ENCODE measurements around the gene TCEA2. TPM values are rescaled to one million over a fixed set of nuclear protein-coding genes. Genes with fewer than 3 reads are reported as not detected.
A peak's percentile ranks its signal among the peaks of the same experiment; 100 is the strongest.

Gene TCEA2
- total and polyA plus RNA-seq, 2 of the 13 experiments (the other 11 are each of a cell fraction or from before 2014, with no cell fraction given) = 28.1 to 33.7 TPM

- no peak for TF ChIP-seq SKIL (CRISPR knock-in tag; IDR thresholded peaks at IDR 0.05; ENCODE audit: borderline replicate concordance)
- TF ChIP-seq THYN1 (CRISPR knock-in tag; IDR thresholded peaks at IDR 0.05; ENCODE audit: borderline replicate concordance, low read depth) = no peak
- TF ChIP-seq ZNF646 (CRISPR knock-in tag; IDR thresholded peaks at IDR 0.05) = no peak
- TF ChIP-seq SMYD3 (CRISPR knock-in tag; IDR thresholded peaks at IDR 0.05) = no peak
- TF ChIP-seq CREM (IDR thresholded peaks at IDR 0.05) = no peak
- TF ChIP-seq CREM (CRISPR knock-in tag; IDR thresholded peaks at IDR 0.05) = no peak
- TF ChIP-seq MXI1 (IDR thresholded peaks at IDR 0.05; ENCODE audit: borderline replicate concordance, low read depth, low read length) = no peak
- peak; percentile 48; the same call in 1 of the 2 replicates for TF ChIP-seq MTA1 (CRISPR knock-in tag; IDR thresholded peaks at IDR 0.05; ENCODE audit: borderline replicate concordance)
- TF ChIP-seq MXD1 (CRISPR knock-in tag; IDR thresholded peaks at IDR 0.05) = no peak
- no peak for TF ChIP-seq TFE3 (CRISPR knock-in tag; IDR thresholded peaks at IDR 0.05)
- TF ChIP-seq FOXM1 (CRISPR knock-in tag; IDR thresholded peaks at IDR 0.05) = no peak
- no peak for TF ChIP-seq IKZF1 (IDR thresholded peaks at IDR 0.05)
- no peak for TF ChIP-seq WIZ (CRISPR knock-in tag; IDR thresholded peaks at IDR 0.05)
- no peak for TF ChIP-seq E2F5 (CRISPR knock-in tag; conservative IDR thresholded peaks at IDR 0.05)
- TF ChIP-seq MTERF4 (CRISPR knock-in tag; IDR thresholded peaks at IDR 0.05) = no peak
- no peak for TF ChIP-seq HCFC1 (IDR thresholded peaks at IDR 0.05; ENCODE audit: low read depth, low read length)
Observed at GRCh38 chr20:64038565-64039292, 24.3 kb upstream of the TCEA2 start (continued).
